ENCODE measurements around the gene SNRPD2.

SNRPD2 gene

GRCh38 chr19:45676851-45677263 lies 14.9 kb downstream of the SNRPD2 start:
- FAIRE-seq (no peak), DNase-seq (ENCODE audit: insufficient read length, low spot score) (no peak)
- no peak for TF ChIP-seq CTCF (IDR thresholded peaks at IDR 0.05; ENCODE audit: insufficient read depth, missing control alignments)

- DNase-seq (ENCODE audit: insufficient read length, low spot score) (no peak), FAIRE-seq (no peak)
- TF ChIP-seq CTCF (IDR thresholded peaks at IDR 0.05; ENCODE audit: insufficient read depth, missing control alignments): no peak
Observed at GRCh38 chr19:45674946-45675345, 16.8 kb downstream of the SNRPD2 start.

- FAIRE-seq: no peak
- no peak for DNase-seq (ENCODE audit: insufficient read length, low spot score)
- TF ChIP-seq CTCF (IDR thresholded peaks at IDR 0.05; ENCODE audit: insufficient read depth, missing control alignments): no peak
Observed at GRCh38 chr19:45670670-45671453, 20.9 kb downstream of the SNRPD2 start.

- TF ChIP-seq CTCF (IDR thresholded peaks at IDR 0.05; ENCODE audit: insufficient read depth, missing control alignments): no peak
- DNase-seq (ENCODE audit: insufficient read length, low spot score): no peak
- FAIRE-seq: no peak
Observed at GRCh38 chr19:45668342-45668871, 23.3 kb downstream of the SNRPD2 start.

- DNase-seq (ENCODE audit: insufficient read length, low spot score) (peak; percentile 76), FAIRE-seq (no peak)
- no peak for TF ChIP-seq CTCF (IDR thresholded peaks at IDR 0.05; ENCODE audit: insufficient read depth, missing control alignments)
Observed at GRCh38 chr19:45667620-45668341, 24.0 kb downstream of the SNRPD2 start, which contains the start of gene GIPR. TSS of gene GIPR (plus strand) at chr19:45668221. CDS start at chr19:45669521, 1,300 bp downstream.

GRCh38 chr19:45664575-45664974 lies 27.2 kb downstream of the SNRPD2 start:
- FAIRE-seq (no peak), DNase-seq (ENCODE audit: insufficient read length, low spot score) (no peak)
- no peak for TF ChIP-seq CTCF (IDR thresholded peaks at IDR 0.05; ENCODE audit: insufficient read depth, missing control alignments)
